ENCODE data around the gene GALNT12. TPM values are rescaled to one million over a fixed set of nuclear protein-coding genes. Genes with fewer than 3 reads are reported as not detected.

GALNT12 gene
- polyA plus RNA-seq, 1 donor (not counting 4 experiments of a cell fraction or from before 2014, with no cell fraction given): 1.8 TPM

DNA sequence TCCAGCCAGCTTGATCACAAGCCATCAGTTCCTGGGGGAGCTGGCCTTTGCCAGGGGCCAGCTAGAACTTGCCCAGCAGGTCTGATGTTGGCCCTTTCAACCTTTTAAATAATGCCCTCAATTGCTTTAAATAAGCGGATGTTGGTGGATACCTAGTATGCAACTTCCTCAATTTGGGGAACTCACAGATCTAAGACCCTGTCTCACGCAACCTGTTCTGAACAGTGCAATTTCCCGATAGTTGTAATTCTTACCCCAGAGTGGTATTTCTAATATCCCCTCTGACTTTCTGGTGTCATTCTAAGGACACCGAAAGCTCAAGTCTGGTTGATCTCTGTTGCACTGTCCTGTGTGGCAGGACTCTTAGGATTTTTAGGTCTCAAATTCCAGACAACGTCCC, 23.1 kb downstream of the GALNT12 start:
- no peaks in the 10 kb centered on the region for H4K20me1 ChIP-seq (ENCODE audit: control insufficient read depth, extremely low read depth, insufficient read depth, low read length)
- H3K27me3 ChIP-seq (ENCODE audit: control insufficient read depth, extremely low read depth, insufficient read depth, low read length): no peaks in the 10 kb centered on the region
- H3K79me2 ChIP-seq (ENCODE audit: control insufficient read depth, insufficient read depth, low read length): no peaks in the 10 kb centered on the region
- no peaks in the 10 kb centered on the region for H3K9me3 ChIP-seq (ENCODE audit: control insufficient read depth, low read depth, low read length)
- no peak overlapping the region for H3K4me3 ChIP-seq (ENCODE audit: control insufficient read depth in 2 of 3, extremely low read depth in 1 of 3, insufficient read depth in 2 of 3, low read depth in 1 of 3, low read length in 3 of 3)
- no peak overlapping the region for H3K4me2 ChIP-seq (ENCODE audit: control insufficient read depth, extremely low read depth, insufficient read depth, low read depth, low read length)
- no peak overlapping the region for H3K9ac ChIP-seq (ENCODE audit: control insufficient read depth, extremely low read depth, insufficient read depth, low read length)
- H2AFZ ChIP-seq (ENCODE audit: control insufficient read depth, low read length): no peak overlapping the region
- no peak overlapping the region for H3K27ac ChIP-seq (ENCODE audit: control insufficient read depth, insufficient read depth, low read length)
- no peak for DNase-seq (ENCODE audit: low read depth, low spot score)
- TF ChIP-seq, protein P1, sequence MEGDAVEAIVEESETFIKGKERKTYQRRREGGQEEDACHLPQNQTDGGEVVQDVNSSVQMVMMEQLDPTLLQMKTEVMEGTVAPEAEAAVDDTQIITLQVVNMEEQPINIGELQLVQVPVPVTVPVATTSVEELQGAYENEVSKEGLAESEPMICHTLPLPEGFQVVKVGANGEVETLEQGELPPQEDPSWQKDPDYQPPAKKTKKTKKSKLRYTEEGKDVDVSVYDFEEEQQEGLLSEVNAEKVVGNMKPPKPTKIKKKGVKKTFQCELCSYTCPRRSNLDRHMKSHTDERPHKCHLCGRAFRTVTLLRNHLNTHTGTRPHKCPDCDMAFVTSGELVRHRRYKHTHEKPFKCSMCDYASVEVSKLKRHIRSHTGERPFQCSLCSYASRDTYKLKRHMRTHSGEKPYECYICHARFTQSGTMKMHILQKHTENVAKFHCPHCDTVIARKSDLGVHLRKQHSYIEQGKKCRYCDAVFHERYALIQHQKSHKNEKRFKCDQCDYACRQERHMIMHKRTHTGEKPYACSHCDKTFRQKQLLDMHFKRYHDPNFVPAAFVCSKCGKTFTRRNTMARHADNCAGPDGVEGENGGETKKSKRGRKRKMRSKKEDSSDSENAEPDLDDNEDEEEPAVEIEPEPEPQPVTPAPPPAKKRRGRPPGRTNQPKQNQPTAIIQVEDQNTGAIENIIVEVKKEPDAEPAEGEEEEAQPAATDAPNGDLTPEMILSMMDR (optimal IDR thresholded peaks at IDR 0.05 in 1 of 3, IDR thresholded peaks at IDR 0.05 in 1 of 3, conservative IDR thresholded peaks at IDR 0.05 in 1 of 3; ENCODE audit: extremely low read depth in 1 of 3, insufficient read depth in 2 of 3, low read length in 3 of 3): no peak
- TF ChIP-seq EZH2 (IDR thresholded peaks at IDR 0.05; ENCODE audit: low read length): no peak
- no peaks in the 10 kb centered on the region for H3K36me3 ChIP-seq (ENCODE audit: control insufficient read depth in 2 of 2, extremely low read depth in 1 of 2, insufficient read depth in 2 of 2, low read length in 2 of 2)
- no peak for FAIRE-seq
- dilution Hi-C loops (cut with MboI; ENCODE audit: extremely low pct_ligation_motif_present, low sequenced_read_pairs): no loop called here
- H3K9me1 ChIP-seq (ENCODE audit: control insufficient read depth, extremely low read depth, insufficient read depth, low read length): no peaks in the 10 kb centered on the region
- H3K4me1 ChIP-seq (ENCODE audit: control insufficient read depth, extremely low read depth, insufficient read depth, low read length): no peaks in the 10 kb centered on the region

DNA sequence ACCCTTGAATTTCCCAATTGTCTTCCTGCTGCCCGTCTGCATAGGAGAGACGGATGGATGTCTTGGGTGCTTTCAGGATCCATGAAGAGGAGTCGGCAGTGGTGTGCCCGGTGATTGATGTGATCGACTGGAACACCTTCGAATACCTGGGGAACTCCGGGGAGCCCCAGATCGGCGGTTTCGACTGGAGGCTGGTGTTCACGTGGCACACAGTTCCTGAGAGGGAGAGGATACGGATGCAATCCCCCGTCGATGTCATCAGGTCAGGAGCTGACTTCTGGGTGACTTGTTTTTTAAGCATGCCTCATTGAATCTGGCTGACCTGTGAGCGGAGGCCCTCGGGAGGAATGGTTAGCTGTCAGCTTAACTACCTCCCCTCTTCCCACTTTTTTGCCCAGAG, 24.2 kb downstream of the GALNT12 start:
- TF ChIP-seq, protein P1 (optimal IDR thresholded peaks at IDR 0.05 in 1 of 3, IDR thresholded peaks at IDR 0.05 in 1 of 3, conservative IDR thresholded peaks at IDR 0.05 in 1 of 3; ENCODE audit: extremely low read depth in 1 of 3, insufficient read depth in 2 of 3, low read length in 3 of 3): no peak
- Histone ChIP-seq H3K9ac (ENCODE audit: control insufficient read depth, extremely low read depth, insufficient read depth, low read length) (no peak overlapping the region), H3K9me1 (ENCODE audit: control insufficient read depth, extremely low read depth, insufficient read depth, low read length) (no peaks in the 10 kb centered on the region), H3K9me3 (ENCODE audit: control insufficient read depth, low read depth, low read length) (no peaks in the 10 kb centered on the region), H3K4me2 (ENCODE audit: control insufficient read depth, extremely low read depth, insufficient read depth, low read depth, low read length) (no peak overlapping the region), H3K79me2 (ENCODE audit: control insufficient read depth, insufficient read depth, low read length) (no peaks in the 10 kb centered on the region), H3K36me3 (ENCODE audit: control insufficient read depth in 2 of 2, extremely low read depth in 1 of 2, insufficient read depth in 2 of 2, low read length in 2 of 2) (no peaks in the 10 kb centered on the region), H3K27me3 (ENCODE audit: control insufficient read depth, extremely low read depth, insufficient read depth, low read length) (no peaks in the 10 kb centered on the region), H4K20me1 (ENCODE audit: control insufficient read depth, extremely low read depth, insufficient read depth, low read length) (no peaks in the 10 kb centered on the region), H3K27ac (ENCODE audit: control insufficient read depth, insufficient read depth, low read length) (no peak overlapping the region), H3K4me3 (ENCODE audit: control insufficient read depth in 2 of 3, extremely low read depth in 1 of 3, insufficient read depth in 2 of 3, low read depth in 1 of 3, low read length in 3 of 3) (no peak overlapping the region), H2AFZ (ENCODE audit: control insufficient read depth, low read length) (no peak overlapping the region), H3K4me1 (ENCODE audit: control insufficient read depth, extremely low read depth, insufficient read depth, low read length) (no peaks in the 10 kb centered on the region)
- dilution Hi-C loops (cut with MboI; ENCODE audit: extremely low pct_ligation_motif_present, low sequenced_read_pairs): no loop called here
- DNase-seq (ENCODE audit: low read depth, low spot score) (no peak), FAIRE-seq (no peak)
